ENCODE results near the gene FOXN3. TPM values are rescaled to one million over a fixed set of nuclear protein-coding genes. Genes with fewer than 3 reads are reported as not detected.
A peak's percentile ranks its signal among the peaks of the same experiment; 100 is the strongest.

The FOXN3 gene
- total and polyA plus RNA-seq, 10 donors: 9.2 to 121 (median 98.3) TPM

GRCh38 chr14:89386212-89386886 lies 30.7 kb downstream of the FOXN3 start:
- peak overlapping the region in 6 of 8 donors; percentile 1 to 55 (median 30) for H3K27ac ChIP-seq
- peaks cover 0 to 3% (median 0%) of the 10 kb centered on the region in 6 donors for H3K36me3 ChIP-seq
- H3K4me1 ChIP-seq: peaks cover 13 to 90% (median 37%) of the 10 kb centered on the region in 6 donors
- DNase-seq: no peak
- H3K9me3 ChIP-seq: no peaks in the 10 kb centered on the region
- H3K27me3 ChIP-seq (replicated peaks in 1 of 7): no peaks in the 10 kb centered on the region
- intact Hi-C loops (cut with DNase I; ENCODE audit: low total_unique reads): no loop called here
- no peak overlapping the region for H3K4me3 ChIP-seq
- TF ChIP-seq POLR2AphosphoS5 (IDR thresholded peaks at IDR 0.05) (no peak), CTCF (IDR thresholded peaks at IDR 0.05 in 8 of 11, conservative IDR thresholded peaks at IDR 0.05 in 3 of 11) (no peak), POLR2A (IDR thresholded peaks at IDR 0.05) (no peak)
- WGBS, 5 donors: 39 to 68% (median 58%) methylated on average over 9 of the region's 9 CpGs

GRCh38 chr14:89384636-89385035 lies 32.4 kb downstream of the FOXN3 start:
- H3K4me3 ChIP-seq: no peak overlapping the region
- intact Hi-C loops (cut with DNase I; ENCODE audit: low total_unique reads): no loop called here
- no peak for DNase-seq
- no peaks in the 10 kb centered on the region for H3K27me3 ChIP-seq (replicated peaks in 1 of 7)
- H3K9me3 ChIP-seq: peaks cover 0 to 12% (median 11%) of the 10 kb centered on the region in 8 donors
- no peak for TF ChIP-seq POLR2A (IDR thresholded peaks at IDR 0.05)
- TF ChIP-seq CTCF (IDR thresholded peaks at IDR 0.05 in 8 of 11, conservative IDR thresholded peaks at IDR 0.05 in 3 of 11): no peak
- no peak for TF ChIP-seq POLR2AphosphoS5 (IDR thresholded peaks at IDR 0.05)
- no peak overlapping the region for H3K27ac ChIP-seq
- peaks cover 0 to 9% (median 0%) of the 10 kb centered on the region in 6 donors for H3K36me3 ChIP-seq
- peaks cover 13 to 76% (median 37%) of the 10 kb centered on the region in 6 donors for H3K4me1 ChIP-seq
- 94 to 100% (median 97%) methylated on average over 3 of the region's 3 CpGs for WGBS, 5 donors

GRCh38 chr14:89384023-89384422 lies 33.0 kb downstream of the FOXN3 start:
- Histone ChIP-seq H3K4me3 (no peak overlapping the region), H3K36me3 (peaks cover 0 to 9% (median 0%) of the 10 kb centered on the region in 6 donors), H3K27ac (peak overlapping the region in 4 of 8 donors; percentile 8 to 57 (median 34)), H3K4me1 (peaks cover 13 to 73% (median 38%) of the 10 kb centered on the region in 6 donors), H3K9me3 (peaks cover 0 to 15% (median 11%) of the 10 kb centered on the region in 8 donors), H3K27me3 (replicated peaks in 1 of 7) (no peaks in the 10 kb centered on the region)
- TF ChIP-seq POLR2AphosphoS5 (IDR thresholded peaks at IDR 0.05) (peak; percentile 66 to 78 (median 76)), POLR2A (IDR thresholded peaks at IDR 0.05) (no peak), CTCF (IDR thresholded peaks at IDR 0.05 in 8 of 11, conservative IDR thresholded peaks at IDR 0.05 in 3 of 11) (peak in 2 of 11 experiments; percentile 6 to 27)
- 73 to 94% (median 81%) methylated on average over 3 of the region's 3 CpGs; no CpG with 5 or more reads in 1 of the 5 donors for WGBS, 5 donors
- intact Hi-C loops (cut with DNase I; ENCODE audit: low total_unique reads): no loop called here
- peak; percentile 94 for DNase-seq
